KMS-11 (cell line): ENCODE measurements around the gene BMP7.

Experiments used
- H2AFZ ChIP-seq: fragments of 200-600 bp; sonication (generic); 2 replicates; pipeline ENCODE4 v1.6.1; 2016; ENCODE audit warnings: antibody characterized with exemption, mixed run types, low read depth
- H3K27ac ChIP-seq: fragments of 200-600 bp; sonication (generic); 2 replicates; pipeline ENCODE4 v1.6.1; 2016; ENCODE audit warnings: mild to moderate bottlenecking, mixed run types
- H3K27me3 ChIP-seq: fragments of 200-600 bp; sonication (generic); 2 replicates; pipeline ENCODE4 v1.6.1; 2017; ENCODE audit warnings: mild to moderate bottlenecking, low read depth, mixed run types, moderate library complexity; ENCODE audit not compliant: insufficient read depth
- H3K36me3 ChIP-seq: fragments of 200-600 bp; sonication (generic); 2 replicates; pipeline ENCODE4 v1.6.1; 2017; ENCODE audit warnings: mild to moderate bottlenecking, mixed run types; ENCODE audit not compliant: insufficient read depth
- H3K4me1 ChIP-seq: fragments of 200-600 bp; sonication (generic); 2 replicates; pipeline ENCODE4 v1.6.1; 2016; ENCODE audit warnings: mild to moderate bottlenecking, low read depth, mixed run types; ENCODE audit not compliant: poor library complexity, severe bottlenecking
- H3K4me2 ChIP-seq: fragments of 200-600 bp; sonication (generic); 2 replicates; pipeline ENCODE4 v1.7.0; 2016; ENCODE audit warnings: mild to moderate bottlenecking, mixed run types
- H3K4me3 ChIP-seq: fragments of 200-600 bp; sonication (generic); IDR thresholded peaks from 2 replicates; pipeline ENCODE4 v1.6.1; 2017; ENCODE audit warnings: low read depth, low read length, mixed read lengths; ENCODE audit not compliant: insufficient read depth
- H3K79me2 ChIP-seq: fragments of 200-600 bp; sonication (generic); 2 replicates; pipeline ENCODE4 v1.6.1; 2016; ENCODE audit warnings: low read depth, mixed run types; ENCODE audit not compliant: insufficient read depth
- H3K9ac ChIP-seq: fragments of 200-600 bp; sonication (generic); 2 replicates; pipeline ENCODE4 v1.6.1; 2016; ENCODE audit warnings: mild to moderate bottlenecking, mixed run types
- H4K20me1 ChIP-seq: fragments of 200-600 bp; sonication (generic); 2 replicates; pipeline ENCODE4 v1.6.1; 2016; ENCODE audit warnings: mild to moderate bottlenecking, mixed run types; ENCODE audit not compliant: insufficient read depth
- TF ChIP-seq, protein P1 (sequence below): fragments of 200-600 bp; sonication (generic); conservative IDR thresholded peaks from 2 replicates; pipeline ENCODE4 v1.6.1; 2017; ENCODE audit warnings: low read depth, mild to moderate bottlenecking, antibody characterized with exemption, low read length, moderate library complexity, mixed read lengths

BMP7 gene

DNA sequence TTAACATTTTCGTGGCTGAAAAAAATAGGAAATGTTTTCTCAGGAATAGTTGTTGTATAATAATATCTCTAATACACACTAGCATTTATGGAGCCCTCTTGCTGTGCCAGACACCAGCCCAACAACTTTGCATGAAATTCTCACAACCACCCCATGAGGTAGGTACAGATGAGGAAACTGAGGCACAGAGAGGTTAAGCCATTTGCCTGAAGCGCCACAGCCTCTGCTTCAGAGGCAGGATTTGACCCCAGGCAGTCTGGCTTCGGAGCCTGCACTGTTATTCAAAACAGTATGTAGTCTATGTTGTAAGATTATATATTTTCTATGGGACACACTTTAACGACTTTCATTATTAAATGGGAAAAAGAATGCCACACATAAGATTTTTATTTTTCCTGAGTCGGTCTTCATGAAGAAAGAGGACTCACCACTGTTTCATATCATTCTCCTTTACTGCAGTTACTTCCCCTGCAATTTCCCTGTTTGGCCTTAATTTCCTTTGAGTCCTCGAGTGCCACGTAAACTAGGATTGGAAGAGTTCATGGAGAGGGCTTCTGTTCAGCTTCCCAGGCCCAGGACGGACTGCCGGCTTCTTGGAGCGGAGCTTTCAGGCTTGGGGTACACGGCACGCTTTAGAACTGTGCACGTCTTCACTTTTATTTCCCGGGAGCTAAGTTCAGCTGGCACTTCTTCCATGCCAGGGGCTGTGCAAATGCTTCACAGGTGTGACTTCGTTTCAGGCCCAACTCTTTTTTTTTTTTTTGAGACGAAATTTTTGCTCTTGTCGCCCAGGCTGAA lies 128.0 kb downstream of the BMP7 start:
- H3K79me2 ChIP-seq = no peaks in the 10 kb centered on the region
- no peak overlapping the region for H3K4me2 ChIP-seq
- no peaks in the 10 kb centered on the region for H3K27me3 ChIP-seq

GRCh38 chr20:57137676-57138075 lies 128.8 kb downstream of the BMP7 start:
- no peak overlapping the region for H3K9ac ChIP-seq
- no peaks in the 10 kb centered on the region for H3K79me2 ChIP-seq
- H3K4me3 ChIP-seq = no peak overlapping the region
- H3K4me1 ChIP-seq = peaks cover 4% of the 10 kb centered on the region
- no peaks in the 10 kb centered on the region for H3K36me3 ChIP-seq
- no peak overlapping the region for H3K4me2 ChIP-seq
- H2AFZ ChIP-seq = no peak overlapping the region
- no peaks in the 10 kb centered on the region for H3K27me3 ChIP-seq
- no peak overlapping the region for H3K27ac ChIP-seq
- TF ChIP-seq, protein P1, sequence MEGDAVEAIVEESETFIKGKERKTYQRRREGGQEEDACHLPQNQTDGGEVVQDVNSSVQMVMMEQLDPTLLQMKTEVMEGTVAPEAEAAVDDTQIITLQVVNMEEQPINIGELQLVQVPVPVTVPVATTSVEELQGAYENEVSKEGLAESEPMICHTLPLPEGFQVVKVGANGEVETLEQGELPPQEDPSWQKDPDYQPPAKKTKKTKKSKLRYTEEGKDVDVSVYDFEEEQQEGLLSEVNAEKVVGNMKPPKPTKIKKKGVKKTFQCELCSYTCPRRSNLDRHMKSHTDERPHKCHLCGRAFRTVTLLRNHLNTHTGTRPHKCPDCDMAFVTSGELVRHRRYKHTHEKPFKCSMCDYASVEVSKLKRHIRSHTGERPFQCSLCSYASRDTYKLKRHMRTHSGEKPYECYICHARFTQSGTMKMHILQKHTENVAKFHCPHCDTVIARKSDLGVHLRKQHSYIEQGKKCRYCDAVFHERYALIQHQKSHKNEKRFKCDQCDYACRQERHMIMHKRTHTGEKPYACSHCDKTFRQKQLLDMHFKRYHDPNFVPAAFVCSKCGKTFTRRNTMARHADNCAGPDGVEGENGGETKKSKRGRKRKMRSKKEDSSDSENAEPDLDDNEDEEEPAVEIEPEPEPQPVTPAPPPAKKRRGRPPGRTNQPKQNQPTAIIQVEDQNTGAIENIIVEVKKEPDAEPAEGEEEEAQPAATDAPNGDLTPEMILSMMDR = no peak
- H4K20me1 ChIP-seq = no peaks in the 10 kb centered on the region

More for the DNA sequence above, 128.0 kb downstream of the BMP7 start:
- TF ChIP-seq, protein P1 = no peak
- Histone ChIP-seq H3K27ac (no peak overlapping the region), H4K20me1 (no peaks in the 10 kb centered on the region), H3K4me3 (no peak overlapping the region), H3K36me3 (no peaks in the 10 kb centered on the region), H2AFZ (no peak overlapping the region), H3K9ac (no peak overlapping the region), H3K4me1 (peaks cover 4% of the 10 kb centered on the region)

GRCh38 chr20:57136734-57137133 lies 129.7 kb downstream of the BMP7 start:
- no peaks in the 10 kb centered on the region for H3K36me3 ChIP-seq
- no peak overlapping the region for H3K4me2 ChIP-seq
- no peaks in the 10 kb centered on the region for H3K79me2 ChIP-seq
- H2AFZ ChIP-seq = no peak overlapping the region
- no peak overlapping the region for H3K4me3 ChIP-seq
- H3K27ac ChIP-seq = no peak overlapping the region
- H4K20me1 ChIP-seq = no peaks in the 10 kb centered on the region
- no peaks in the 10 kb centered on the region for H3K27me3 ChIP-seq
- no peak overlapping the region for H3K9ac ChIP-seq
- H3K4me1 ChIP-seq = no peaks in the 10 kb centered on the region
- TF ChIP-seq, protein P1 = no peak

GRCh38 chr20:57135875-57136274 lies 130.6 kb downstream of the BMP7 start:
- H4K20me1 ChIP-seq = no peaks in the 10 kb centered on the region
- H3K4me3 ChIP-seq = no peak overlapping the region
- TF ChIP-seq, protein P1 = no peak
- H3K27me3 ChIP-seq = no peaks in the 10 kb centered on the region
- no peak overlapping the region for H3K4me2 ChIP-seq
- no peak overlapping the region for H3K9ac ChIP-seq
- no peak overlapping the region for H3K27ac ChIP-seq
- H3K4me1 ChIP-seq = no peaks in the 10 kb centered on the region
- H3K36me3 ChIP-seq = no peaks in the 10 kb centered on the region
- H2AFZ ChIP-seq = no peak overlapping the region
- no peaks in the 10 kb centered on the region for H3K79me2 ChIP-seq
